HepG2 (cell line): ENCODE measurements around the gene RILP. TPM values are rescaled to one million over a fixed set of nuclear protein-coding genes. Genes with fewer than 3 reads are reported as not detected.

Experiments
- ATF1 ChIP-seq: IDR thresholded peaks from 2 replicates; pipeline ENCODE4 v1.6.1; 2016; ENCODE audit warnings: mild to moderate bottlenecking, control low read depth
- E2F1 ChIP-seq: sonication (generic); formaldehyde crosslinking; IDR thresholded peaks from 2 replicates; pipeline ENCODE4 v1.5.0; 2020; ENCODE audit warnings: missing genetic modification reagents
- FOSL2 ChIP-seq: sonication (generic); formaldehyde crosslinking; IDR thresholded peaks from 2 replicates; pipeline ENCODE4 v1.4.0; 2020; ENCODE audit warnings: missing genetic modification reagents
- GPN1 ChIP-seq: sonication (generic); formaldehyde crosslinking; IDR thresholded peaks from 2 replicates; pipeline ENCODE4 v1.5.1; 2020; ENCODE audit warnings: missing genetic modification reagents, borderline replicate concordance
- HOXA5 ChIP-seq: sonication (generic); formaldehyde crosslinking; IDR thresholded peaks from 2 replicates; pipeline ENCODE4 v1.4.0; 2020; ENCODE audit warnings: missing genetic modification reagents
- POLR2AphosphoS2 ChIP-seq: IDR thresholded peaks from 2 replicates; pipeline ENCODE4 v1.6.1; 2011; ENCODE audit warnings: low read depth, low read length, improper control_type of control experiment
- PPARG ChIP-seq: conservative IDR thresholded peaks from 2 replicates; pipeline ENCODE4 v1.6.1; 2016; ENCODE audit warnings: missing biosample characterization, missing genetic modification reagents
- SIN3A ChIP-seq: IDR thresholded peaks from 2 replicates; pipeline ENCODE4 v1.6.1; 2011; ENCODE audit warnings: low read depth, mild to moderate bottlenecking, control low read depth, low read length, borderline replicate concordance
- SMAD3 ChIP-seq: sonication (generic); formaldehyde crosslinking; IDR thresholded peaks from 2 replicates; pipeline ENCODE4 v1.4.0; 2020; ENCODE audit warnings: missing genetic modification reagents
- TGIF2 ChIP-seq: IDR thresholded peaks from 2 replicates; pipeline ENCODE4 v1.6.1; 2016; ENCODE audit warnings: control low read depth, missing compliant biosample characterization
- TOPORS ChIP-seq: sonication (generic); formaldehyde crosslinking; IDR thresholded peaks from 2 replicates; pipeline ENCODE4 v1.8.0; 2023; ENCODE audit warnings: mild to moderate bottlenecking, missing genetic modification reagents
- ZNF33A ChIP-seq: sonication (generic); formaldehyde crosslinking; IDR thresholded peaks from 2 replicates; pipeline ENCODE4 v1.5.1; 2020; ENCODE audit warnings: missing genetic modification reagents, mild to moderate bottlenecking, moderate library complexity, borderline replicate concordance
- ZNF431 ChIP-seq: sonication (generic); formaldehyde crosslinking; IDR thresholded peaks from 2 replicates; pipeline ENCODE4 v1.9.0; 2022; ENCODE audit warnings: missing genetic modification reagents, low read depth, mild to moderate bottlenecking, borderline replicate concordance
- ZNF557 ChIP-seq: sonication (generic); formaldehyde crosslinking; IDR thresholded peaks from 2 replicates; pipeline ENCODE4 v1.4.0; 2020; ENCODE audit warnings: missing genetic modification reagents
- polyA plus RNA-seq, 8 experiments: library from polyadenylated mRNA; depleted of rRNA in 3 of 8; stranded (reverse) in 7 of 8; unstranded in 1 of 8; fragments of >200 nt; fragmentation: Illumina TruSeq in 4 of 8; extraction: Trizol in 4 of 8; gene quantifications; 2 replicates each; pipeline versions ENCODE4 v1.2.1 to v1.2.3, GENCODE V29; 2011 to 2016; ENCODE audit warnings: low read depth in 4 of 8, missing spikeins in 1 of 8, mixed read lengths in 1 of 8; ENCODE audit not compliant: insufficient read depth in 1 of 8
- total RNA-seq, 5 experiments: library from RNA; depleted of rRNA; stranded (reverse); fragments of >200 nt; fragmentation: Illumina TruSeq; extraction: Trizol; gene quantifications; 2 replicates each; pipeline ENCODE4 v1.2.3, GENCODE V29; 2016; ENCODE audit warnings: low read depth in 1 of 5
- TF ChIP-seq, protein P1 (sequence below): sonication (generic); formaldehyde crosslinking; IDR thresholded peaks from 2 replicates; pipeline ENCODE4 v1.5.1; 2020; ENCODE audit warnings: missing genetic modification reagents, mild to moderate bottlenecking, borderline replicate concordance
- TF ChIP-seq, protein P2 (sequence below): sonication (generic); formaldehyde crosslinking; IDR thresholded peaks from 2 replicates; pipeline ENCODE4 v1.5.0; 2020; ENCODE audit warnings: missing genetic modification reagents, mild to moderate bottlenecking, borderline replicate concordance

RILP gene
- total and polyA plus RNA-seq, 2 of the 13 experiments (the other 11 are each of a cell fraction or from before 2014, with no cell fraction given), result 6.6 to 8.1 TPM

DNA sequence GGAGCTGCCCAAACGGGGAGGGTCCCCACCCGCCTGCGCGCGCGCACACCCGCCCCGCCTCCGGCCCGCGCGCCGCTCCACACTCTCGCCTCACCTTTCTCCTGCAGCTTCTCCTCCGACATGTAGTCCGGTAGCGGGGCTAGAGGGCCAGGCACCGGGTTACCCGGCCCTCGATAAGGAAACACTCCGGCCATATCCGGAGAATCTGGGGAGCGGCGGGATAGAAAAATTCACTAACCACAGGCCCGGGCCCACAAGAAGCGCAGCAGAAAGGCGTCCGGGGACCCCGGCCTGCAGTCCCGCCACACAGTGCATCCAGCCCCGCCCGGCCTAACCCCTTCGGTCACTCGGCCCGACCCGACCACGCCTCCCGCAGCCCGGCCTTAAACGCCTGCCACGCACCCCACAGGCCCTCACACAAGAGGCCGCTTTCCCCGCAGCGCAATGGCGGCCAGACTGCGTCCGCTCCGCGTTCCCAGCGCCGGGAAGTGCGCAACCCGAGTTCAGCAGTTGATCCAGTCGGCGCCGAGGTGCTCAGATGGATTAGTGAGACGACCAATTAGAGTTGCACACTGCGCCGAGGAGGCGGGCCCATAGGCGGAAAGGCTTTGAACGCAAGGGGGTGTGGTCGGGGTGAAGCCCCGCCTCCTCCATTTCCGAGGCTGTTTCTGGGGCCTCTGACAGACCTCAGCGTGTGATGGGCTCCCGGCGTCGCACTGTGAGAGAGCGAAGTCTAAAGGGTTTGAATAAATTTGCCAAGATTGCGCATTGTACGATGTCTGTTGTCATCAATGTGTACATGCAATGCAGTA lies 34.9 kb upstream of the RILP start, which contains the start of gene PRPF8 (continued):
- TF ChIP-seq ZNF33A (CRISPR knock-in tag) (no peak), TOPORS (no peak), HOXA5 (CRISPR knock-in tag) (peak; percentile 69; the same call in 1 of the 2 replicates), TGIF2 (CRISPR knock-in tag) (peak; percentile 77; the same call in 1 of the 2 replicates), E2F1 (CRISPR knock-in tag) (peak; percentile 76; the same call in 1 of the 2 replicates), ATF1 (CRISPR knock-in tag) (peak; percentile 82), FOSL2 (CRISPR knock-in tag) (peak; percentile 38), SMAD3 (CRISPR knock-in tag) (0 out of 2 replicates have a peak, but pooled peaks have one; percentile 25), ZNF431 (CRISPR knock-in tag) (no peak), GPN1 (CRISPR knock-in tag) (no peak), ZNF557 (CRISPR knock-in tag) (no peak), POLR2AphosphoS2 (0 out of 2 replicates have a peak, but pooled peaks have one; percentile 49), SIN3A (peak; percentile 90; the same call in 1 of the 2 replicates), PPARG (CRISPR knock-in tag) (no peak)
- TF ChIP-seq, protein P1, sequence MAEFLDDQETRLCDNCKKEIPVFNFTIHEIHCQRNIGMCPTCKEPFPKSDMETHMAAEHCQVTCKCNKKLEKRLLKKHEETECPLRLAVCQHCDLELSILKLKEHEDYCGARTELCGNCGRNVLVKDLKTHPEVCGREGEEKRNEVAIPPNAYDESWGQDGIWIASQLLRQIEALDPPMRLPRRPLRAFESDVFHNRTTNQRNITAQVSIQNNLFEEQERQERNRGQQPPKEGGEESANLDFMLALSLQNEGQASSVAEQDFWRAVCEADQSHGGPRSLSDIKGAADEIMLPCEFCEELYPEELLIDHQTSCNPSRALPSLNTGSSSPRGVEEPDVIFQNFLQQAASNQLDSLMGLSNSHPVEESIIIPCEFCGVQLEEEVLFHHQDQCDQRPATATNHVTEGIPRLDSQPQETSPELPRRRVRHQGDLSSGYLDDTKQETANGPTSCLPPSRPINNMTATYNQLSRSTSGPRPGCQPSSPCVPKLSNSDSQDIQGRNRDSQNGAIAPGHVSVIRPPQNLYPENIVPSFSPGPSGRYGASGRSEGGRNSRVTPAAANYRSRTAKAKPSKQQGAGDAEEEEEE (CRISPR knock-in tag), result no peak
- TF ChIP-seq, protein P2, sequence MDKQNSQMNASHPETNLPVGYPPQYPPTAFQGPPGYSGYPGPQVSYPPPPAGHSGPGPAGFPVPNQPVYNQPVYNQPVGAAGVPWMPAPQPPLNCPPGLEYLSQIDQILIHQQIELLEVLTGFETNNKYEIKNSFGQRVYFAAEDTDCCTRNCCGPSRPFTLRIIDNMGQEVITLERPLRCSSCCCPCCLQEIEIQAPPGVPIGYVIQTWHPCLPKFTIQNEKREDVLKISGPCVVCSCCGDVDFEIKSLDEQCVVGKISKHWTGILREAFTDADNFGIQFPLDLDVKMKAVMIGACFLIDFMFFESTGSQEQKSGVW (CRISPR knock-in tag), result no peak
